Hippocampal formation (tissue), 2 donors: ENCODE measurements around the gene UTP25.
"Not testable (repeated sequence)": the region's sequence is repeated elsewhere in the genome, so short reads cannot be mapped to it uniquely, and the experiment has no call there.

Experiments used
- DNase-seq, 2 donors: peaks; one replicate each; lab custom pipeline; 2025; lab: John Stamatoyannopoulos, UW

The UTP25 gene

GRCh38 chr1:209871430-209871829 is 43.7 kb downstream of the UTP25 start:
- no peak for DNase-seq

- DNase-seq = no peak
These were observed 45.5 kb downstream of the UTP25 start for GRCh38 chr1:209873067-209873799.

- peak; percentile 34 to 59 for DNase-seq
These were observed 47.7 kb downstream of the UTP25 start for GRCh38 chr1:209875515-209875914.

GRCh38 chr1:209876078-209876800 is 48.5 kb downstream of the UTP25 start:
- no peak for DNase-seq

GRCh38 chr1:209877087-209877764 is 49.5 kb downstream of the UTP25 start:
- DNase-seq = no peak

GRCh38 chr1:209878964-209879363 is 51.2 kb downstream of the UTP25 start:
- DNase-seq = no peak

- peak; percentile 72 to 85 for DNase-seq
These were observed 51.8 kb downstream of the UTP25 start for GRCh38 chr1:209879539-209879938.

GRCh38 chr1:209880031-209880430 is 52.3 kb downstream of the UTP25 start:
- no peak for DNase-seq

- DNase-seq = no peak
These were observed 53.8 kb downstream of the UTP25 start for GRCh38 chr1:209881619-209882018.

GRCh38 chr1:209882286-209882685 is 54.5 kb downstream of the UTP25 start:
- no peak for DNase-seq

- no peak for DNase-seq
These were observed 55.2 kb downstream of the UTP25 start for GRCh38 chr1:209882942-209883340.

- peak in 1 of 2 donors; percentile 36 for DNase-seq
These were observed 55.7 kb downstream of the UTP25 start for GRCh38 chr1:209883341-209883971.

- DNase-seq = no peak
These were observed 56.5 kb downstream of the UTP25 start for GRCh38 chr1:209884249-209884648.

- no peak for DNase-seq
These were observed 56.9 kb downstream of the UTP25 start for GRCh38 chr1:209884665-209885117.

- DNase-seq = no peak
These were observed 57.8 kb downstream of the UTP25 start for GRCh38 chr1:209885403-209886218.

GRCh38 chr1:209886219-209886536 is 58.4 kb downstream of the UTP25 start:
- DNase-seq = no peak

GRCh38 chr1:209888291-209889076 is 60.7 kb downstream of the UTP25 start:
- DNase-seq = not testable (repeated sequence)

GRCh38 chr1:209889077-209889418 is 61.3 kb downstream of the UTP25 start:
- no peak for DNase-seq

- no peak for DNase-seq
These were observed 63.0 kb downstream of the UTP25 start for GRCh38 chr1:209890641-209891330.

- DNase-seq = no peak
These were observed 66.0 kb downstream of the UTP25 start for GRCh38 chr1:209893751-209894150.
